Mammary epithelial cell (primary cell): Measurements from ENCODE around the gene CDC42EP4.

ENCODE experiments used
- EZH2 ChIP-seq: IDR thresholded peaks from 2 replicates; pipeline ENCODE4 v1.6.1; 2012; ENCODE audit warnings: low read length, inconsistent platforms, borderline replicate concordance
- TF ChIP-seq, protein P1 (sequence below), 2 donors: IDR thresholded peaks in 1 of 2; conservative IDR thresholded peaks in 1 of 2; 2 replicates each; pipeline ENCODE4 v1.5.1; 2011 to 2012; ENCODE audit warnings: inconsistent platforms in 2 of 2, low read length in 2 of 2, mild to moderate bottlenecking in 2 of 2, control low read depth in 1 of 2, low read depth in 1 of 2; ENCODE audit not compliant: insufficient read depth in 1 of 2; ENCODE audit errors: extremely low read depth in 1 of 2

DNA sequence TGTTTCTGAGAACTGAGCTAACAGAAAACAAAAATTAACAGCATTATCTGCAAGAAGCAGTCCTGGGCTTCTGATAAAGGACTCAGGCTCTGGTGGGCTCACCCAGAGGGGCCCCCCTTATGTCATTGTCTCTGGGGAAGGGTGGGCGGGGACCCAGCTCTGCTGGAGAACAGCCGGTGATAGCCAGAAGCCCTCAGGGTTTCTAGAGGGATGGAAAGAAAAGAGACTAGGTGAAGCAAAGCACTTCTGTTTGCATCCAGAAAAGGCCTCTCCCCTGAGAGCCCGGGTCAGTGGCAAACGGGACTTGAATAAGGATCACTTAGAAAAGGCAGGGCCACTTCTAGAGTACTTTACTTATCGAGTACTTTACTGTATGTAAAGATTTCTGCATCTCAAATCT, 7.0 kb upstream of the CDC42EP4 start:
- TF ChIP-seq, protein P1, sequence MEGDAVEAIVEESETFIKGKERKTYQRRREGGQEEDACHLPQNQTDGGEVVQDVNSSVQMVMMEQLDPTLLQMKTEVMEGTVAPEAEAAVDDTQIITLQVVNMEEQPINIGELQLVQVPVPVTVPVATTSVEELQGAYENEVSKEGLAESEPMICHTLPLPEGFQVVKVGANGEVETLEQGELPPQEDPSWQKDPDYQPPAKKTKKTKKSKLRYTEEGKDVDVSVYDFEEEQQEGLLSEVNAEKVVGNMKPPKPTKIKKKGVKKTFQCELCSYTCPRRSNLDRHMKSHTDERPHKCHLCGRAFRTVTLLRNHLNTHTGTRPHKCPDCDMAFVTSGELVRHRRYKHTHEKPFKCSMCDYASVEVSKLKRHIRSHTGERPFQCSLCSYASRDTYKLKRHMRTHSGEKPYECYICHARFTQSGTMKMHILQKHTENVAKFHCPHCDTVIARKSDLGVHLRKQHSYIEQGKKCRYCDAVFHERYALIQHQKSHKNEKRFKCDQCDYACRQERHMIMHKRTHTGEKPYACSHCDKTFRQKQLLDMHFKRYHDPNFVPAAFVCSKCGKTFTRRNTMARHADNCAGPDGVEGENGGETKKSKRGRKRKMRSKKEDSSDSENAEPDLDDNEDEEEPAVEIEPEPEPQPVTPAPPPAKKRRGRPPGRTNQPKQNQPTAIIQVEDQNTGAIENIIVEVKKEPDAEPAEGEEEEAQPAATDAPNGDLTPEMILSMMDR (conservative IDR thresholded peaks at IDR 0.05 in 1 of 2, IDR thresholded peaks at IDR 0.05 in 1 of 2; ENCODE audit: extremely low read depth in 1 of 2, insufficient read depth in 1 of 2, low read depth in 1 of 2, low read length in 2 of 2) = no peak
- no peak for TF ChIP-seq EZH2
